Measurements from ENCODE around the gene TMEM62.
"Not testable (repeated sequence)": the region's sequence is repeated elsewhere in the genome, so short reads cannot be mapped to it uniquely, and the experiment has no call there.

Gene TMEM62

GRCh38 chr15:43125100-43125661, 8.2 kb upstream of the TMEM62 start:
- no peak for DNase-seq

GRCh38 chr15:43126356-43126755, 7.0 kb upstream of the TMEM62 start:
- no peak for DNase-seq

DNA sequence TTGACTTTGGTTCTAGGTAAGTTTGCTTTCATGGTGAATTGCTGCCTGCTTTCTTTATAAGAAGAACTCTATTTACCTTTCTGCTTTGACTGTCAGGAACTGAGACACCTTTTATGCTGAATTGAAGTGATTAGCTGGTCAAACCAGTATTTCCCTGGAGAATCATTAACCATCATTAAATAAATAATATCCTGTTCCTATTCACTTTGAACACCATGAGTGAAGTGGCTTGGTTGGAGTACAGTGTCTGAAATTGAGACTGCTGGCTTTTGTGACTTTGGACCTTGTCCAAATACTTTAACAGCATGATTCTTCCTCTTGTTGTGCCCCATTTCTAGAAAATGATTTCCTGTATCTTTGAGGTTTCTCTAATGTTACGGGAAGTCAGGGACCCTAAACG, 5.6 kb upstream of the TMEM62 start:
- no peak for DNase-seq

DNA sequence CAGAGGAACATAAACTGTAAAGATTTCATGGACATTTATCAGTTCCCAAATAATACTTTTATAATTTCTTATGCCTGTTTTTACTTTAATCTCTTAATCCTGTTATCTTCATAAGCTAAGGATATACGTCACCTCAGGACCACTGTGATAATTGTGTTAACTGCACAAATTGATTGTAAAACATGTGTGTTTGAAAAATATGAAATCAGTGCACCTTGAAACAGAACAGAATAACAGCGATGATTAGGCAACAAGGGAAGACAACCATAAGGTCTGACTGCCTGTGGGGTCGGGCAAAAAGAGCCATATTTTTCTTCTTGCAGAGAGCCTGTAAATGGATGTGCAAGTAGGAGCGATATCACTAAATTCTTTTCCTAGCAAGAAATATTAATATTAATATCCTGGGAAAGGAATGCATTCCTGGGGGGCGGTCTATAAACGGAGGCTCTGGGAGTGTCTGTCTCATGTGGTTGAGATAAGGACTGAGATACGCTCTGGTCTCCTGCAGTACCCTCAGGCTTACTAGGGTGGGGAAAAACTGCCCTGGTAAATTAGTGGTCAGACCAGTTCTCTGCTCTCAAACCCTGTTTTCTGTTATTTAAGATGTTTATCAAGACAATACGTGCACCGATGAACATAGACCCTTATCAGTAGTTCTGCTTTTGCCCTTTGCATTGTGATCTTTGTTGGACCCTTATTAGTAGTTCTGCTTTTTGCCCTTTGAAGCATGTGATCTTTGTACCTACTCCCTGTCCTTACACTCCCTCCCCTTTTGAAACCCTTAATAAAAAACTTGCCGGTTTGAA, 5.0 kb upstream of the TMEM62 start:
- not testable (repeated sequence) for DNase-seq

DNA sequence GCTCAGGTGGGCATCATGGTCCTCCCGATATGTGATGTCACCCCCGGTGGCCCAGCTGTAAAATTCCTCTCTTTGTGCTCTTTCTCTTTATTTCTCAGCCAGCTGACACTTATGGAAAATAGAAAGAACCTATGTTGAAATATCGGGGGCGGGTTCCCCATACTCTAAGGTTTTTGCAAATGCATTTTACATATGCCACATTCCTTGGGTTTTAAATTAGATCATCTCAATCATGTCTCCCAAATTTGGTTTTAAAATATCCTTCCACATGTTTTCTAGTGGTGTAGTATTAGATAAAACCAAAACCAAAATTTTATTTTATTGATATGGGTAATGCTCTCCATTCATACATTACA, 4.4 kb upstream of the TMEM62 start:
- no peak for DNase-seq

GRCh38 chr15:43132830-43133429, 456 bp upstream of the TMEM62 start:
- no peak for DNase-seq

- no peak for DNase-seq
Observed at GRCh38 chr15:43134157-43134635, 810 bp downstream of the TMEM62 start.

GRCh38 chr15:43135351-43135750, 2.0 kb downstream of the TMEM62 start:
- no peak for DNase-seq

DNA sequence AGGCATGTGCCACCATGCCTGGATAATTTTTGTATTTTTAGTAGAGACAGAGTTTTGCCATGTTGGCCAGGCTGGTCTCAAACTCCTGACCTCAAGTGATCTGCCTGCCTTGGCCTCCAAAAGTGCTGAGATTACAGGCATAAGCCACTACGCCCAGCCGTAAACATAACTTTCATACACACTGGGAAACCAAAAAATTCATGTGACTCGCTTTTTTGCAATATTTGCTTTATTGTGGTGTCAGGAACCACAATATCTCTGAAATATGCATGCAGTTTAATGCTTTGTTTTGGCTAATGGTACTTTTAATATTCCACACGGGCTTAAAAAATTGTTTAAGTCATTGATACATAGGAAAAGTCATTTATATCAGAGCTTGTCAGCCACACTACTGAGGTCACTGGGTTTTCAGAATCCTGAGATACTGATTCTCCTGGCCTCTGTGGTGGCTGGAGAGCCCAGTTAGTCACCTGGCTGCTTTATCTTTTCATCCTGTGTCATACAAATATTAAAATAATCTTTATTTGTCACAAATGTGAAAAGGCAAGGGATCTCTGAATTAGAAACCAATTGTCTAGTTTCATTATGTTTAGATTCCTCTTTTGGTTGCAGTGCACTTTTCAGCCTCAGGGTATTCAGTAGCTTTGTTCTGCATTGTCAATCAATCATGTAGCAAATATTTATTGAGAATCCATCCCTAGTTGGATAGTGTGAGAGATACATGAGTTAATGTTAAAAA, 10.0 kb downstream of the TMEM62 start:
- peak; percentile 6 for DNase-seq

- no peak for DNase-seq
Observed at GRCh38 chr15:43144512-43144911, 11.1 kb downstream of the TMEM62 start.

GRCh38 chr15:43146184-43146583, 12.8 kb downstream of the TMEM62 start:
- no peak for DNase-seq

DNA sequence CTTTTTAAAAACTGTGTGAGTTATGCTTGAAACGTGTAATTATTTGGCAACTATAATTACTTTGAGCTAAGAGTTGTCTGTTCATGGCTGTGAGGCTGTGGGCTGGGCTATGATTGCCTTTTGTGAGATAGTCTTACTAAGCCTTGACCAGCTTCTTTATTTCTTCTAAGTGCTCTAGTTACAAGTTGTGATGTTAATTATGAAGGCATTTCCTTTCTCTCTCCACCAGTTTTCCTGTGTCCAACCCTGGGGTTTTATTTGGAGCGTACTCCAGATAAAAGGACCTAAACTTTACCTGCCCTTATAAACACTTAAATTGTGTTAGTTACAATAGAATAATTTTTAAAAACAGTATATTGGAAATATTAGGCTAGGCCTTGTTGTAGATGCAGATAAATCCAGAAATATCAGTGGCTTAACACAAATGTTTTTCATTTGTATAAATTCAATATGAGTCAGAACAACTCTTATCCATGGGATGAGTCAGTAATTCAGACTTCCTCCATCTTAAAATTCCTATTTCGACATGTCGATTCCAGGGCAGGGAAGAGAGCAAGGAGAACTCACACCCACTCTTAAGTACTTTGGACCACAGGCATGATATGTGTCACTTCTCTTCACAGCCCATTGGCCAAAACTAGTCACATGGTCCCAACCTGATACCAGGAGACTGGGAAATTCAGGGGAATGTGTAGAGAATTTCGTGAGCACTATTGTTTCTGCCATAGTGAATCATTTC, 17.0 kb downstream of the TMEM62 start:
- peak; percentile 99 for DNase-seq

DNA sequence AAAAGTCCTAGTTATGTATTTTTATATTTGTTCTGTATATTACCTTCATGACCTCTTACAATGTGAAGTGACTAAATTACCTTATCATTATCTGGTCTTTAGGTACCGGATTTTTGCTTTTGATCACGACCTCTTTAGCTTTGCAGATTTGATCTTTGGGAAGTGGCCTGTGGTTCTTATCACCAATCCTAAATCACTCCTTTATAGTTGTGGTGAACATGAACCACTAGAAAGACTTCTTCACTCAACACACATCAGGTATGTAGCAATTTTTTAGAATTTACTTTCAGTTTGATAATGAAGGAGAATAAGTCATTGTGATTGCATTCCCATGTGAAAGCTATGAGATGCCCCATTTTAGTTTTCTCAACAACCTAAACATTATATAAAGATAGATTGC, 18.3 kb downstream of the TMEM62 start:
- DNase-seq, result no peak

- no peak for DNase-seq
Observed at GRCh38 chr15:43153269-43153668, 19.9 kb downstream of the TMEM62 start.

- DNase-seq, result no peak
Observed at GRCh38 chr15:43165801-43166325, 32.5 kb downstream of the TMEM62 start.

DNA sequence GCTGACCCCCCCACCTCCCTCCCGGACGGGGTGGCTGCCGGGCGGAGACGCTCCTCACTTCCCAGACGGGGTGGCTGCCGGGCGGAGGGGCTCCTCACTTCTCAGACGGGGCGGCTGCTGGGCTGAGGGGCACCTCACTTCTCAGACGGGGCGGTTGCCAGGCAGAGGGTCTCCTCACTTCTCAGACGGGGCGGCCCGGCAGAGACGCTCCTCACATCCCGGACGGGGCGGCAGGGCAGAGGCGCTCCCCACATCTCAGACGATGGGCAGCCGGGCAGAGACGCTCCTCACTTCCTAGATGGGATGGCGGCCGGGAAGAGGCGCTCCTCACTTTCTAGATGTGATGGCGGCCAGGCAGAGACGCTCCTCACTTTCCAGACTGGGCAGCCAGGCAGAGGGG, 33.9 kb downstream of the TMEM62 start:
- DNase-seq, result not testable (repeated sequence)

DNA sequence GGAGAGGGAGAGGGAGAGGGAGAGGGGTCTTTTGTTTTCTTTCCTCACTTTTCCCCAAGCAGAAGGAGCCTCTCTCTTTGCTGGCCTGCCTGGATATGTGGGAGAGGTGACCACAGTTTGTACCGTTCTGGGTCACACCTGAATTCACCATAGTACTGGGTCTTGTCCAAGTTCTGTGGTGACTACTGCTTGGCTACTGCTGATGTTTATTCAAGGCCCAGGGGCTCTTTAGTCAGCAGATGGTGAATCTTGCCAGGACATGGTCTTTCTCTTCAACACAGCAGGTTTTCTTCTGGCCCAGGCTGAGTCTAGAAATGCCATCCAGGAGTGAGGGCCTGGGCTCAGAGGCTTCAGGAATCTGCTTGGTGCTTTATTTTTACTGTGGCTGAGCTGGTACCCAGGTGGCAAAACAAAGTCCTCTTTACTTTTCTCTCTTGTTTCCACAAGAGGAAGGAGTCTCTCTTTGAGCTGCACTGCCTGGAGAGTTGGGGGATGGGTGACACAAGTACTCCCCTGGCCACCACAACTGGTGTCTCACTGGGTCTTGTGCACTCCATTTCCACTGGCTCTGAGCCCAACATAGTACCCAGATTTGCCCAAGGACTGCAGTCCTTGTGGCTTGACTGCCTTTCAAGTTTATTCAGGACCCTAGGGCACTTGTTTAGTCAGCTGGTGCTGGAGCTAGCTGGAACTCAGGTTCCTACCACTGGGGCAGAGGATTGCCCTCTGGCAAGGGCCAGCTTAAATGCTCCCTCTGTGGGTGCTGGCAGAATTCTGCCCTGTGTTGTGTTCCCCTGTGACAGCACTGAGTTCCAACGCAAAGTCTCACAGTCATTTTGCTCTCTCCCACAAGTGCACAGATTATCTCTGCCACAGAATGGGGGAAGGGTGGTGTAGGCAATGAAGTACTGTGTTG, 35.1 kb downstream of the TMEM62 start:
- DNase-seq, result peak; percentile 4

GRCh38 chr15:43169888-43170287, 36.5 kb downstream of the TMEM62 start:
- DNase-seq, result no peak

DNA sequence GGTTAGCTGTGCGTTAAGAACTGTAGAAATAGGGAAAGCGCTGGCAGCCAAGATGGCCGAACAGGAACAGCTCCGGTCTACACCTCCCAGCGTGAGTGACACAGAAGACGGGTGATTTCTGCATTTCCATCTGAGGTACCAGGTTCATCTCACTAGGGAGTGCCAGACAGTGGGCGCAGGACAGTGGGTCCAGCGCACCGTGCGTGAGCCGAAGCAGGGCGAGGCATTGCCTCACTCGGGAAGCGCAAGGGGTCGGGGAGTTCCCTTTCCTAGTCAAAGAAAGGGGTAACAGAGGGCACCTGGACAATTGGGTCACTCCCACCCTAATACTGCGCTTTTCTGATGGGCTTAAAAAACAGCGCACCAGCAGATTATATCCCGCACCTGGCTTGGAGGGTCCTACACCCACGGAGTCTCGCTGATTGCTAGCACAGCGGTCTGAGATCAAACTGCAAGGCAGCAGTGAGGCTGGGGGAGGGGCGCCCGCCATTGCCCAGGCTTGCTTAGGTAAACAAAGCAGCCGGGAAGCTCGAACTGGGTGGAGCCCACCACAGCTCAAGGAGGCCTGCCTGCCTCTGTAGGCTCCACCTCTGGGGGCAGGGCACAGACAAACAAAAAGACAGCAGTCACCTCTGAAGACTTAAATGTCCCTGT, 42.4 kb downstream of the TMEM62 start:
- DNase-seq, result not testable (repeated sequence)

DNA sequence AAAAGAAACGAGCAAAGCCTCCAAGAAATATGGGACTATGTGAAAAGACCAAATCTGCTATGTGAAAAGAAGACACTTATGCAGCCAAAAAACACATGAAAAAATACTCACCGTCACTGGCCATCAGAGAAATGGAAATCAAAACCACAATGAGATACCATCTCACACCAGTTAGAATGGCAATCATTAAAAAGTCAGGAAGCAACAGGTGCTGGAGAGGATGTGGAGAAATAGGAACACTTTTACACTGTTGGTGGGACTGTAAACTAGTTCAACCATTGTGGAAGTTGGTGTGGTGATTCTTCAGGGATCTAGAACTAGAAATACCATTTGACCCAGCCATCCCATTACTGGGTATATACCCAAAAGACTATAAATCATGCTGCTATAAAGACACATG, 43.8 kb downstream of the TMEM62 start:
- not testable (repeated sequence) for DNase-seq

GRCh38 chr15:43183270-43183669, 49.9 kb downstream of the TMEM62 start:
- no peak for DNase-seq
